CD1c-positive myeloid dendritic cell (primary cell): ENCODE data around the gene IL1R1.

Source experiments
- DNase-seq: peaks from one replicate; pipeline ENCODE4 v3.0.0-alpha.2; 2016; ENCODE audit errors: extremely low spot score

Gene IL1R1

GRCh38 chr2:102200539-102200938 lies 58.0 kb downstream of the IL1R1 start:
- DNase-seq, result no peak

DNA sequence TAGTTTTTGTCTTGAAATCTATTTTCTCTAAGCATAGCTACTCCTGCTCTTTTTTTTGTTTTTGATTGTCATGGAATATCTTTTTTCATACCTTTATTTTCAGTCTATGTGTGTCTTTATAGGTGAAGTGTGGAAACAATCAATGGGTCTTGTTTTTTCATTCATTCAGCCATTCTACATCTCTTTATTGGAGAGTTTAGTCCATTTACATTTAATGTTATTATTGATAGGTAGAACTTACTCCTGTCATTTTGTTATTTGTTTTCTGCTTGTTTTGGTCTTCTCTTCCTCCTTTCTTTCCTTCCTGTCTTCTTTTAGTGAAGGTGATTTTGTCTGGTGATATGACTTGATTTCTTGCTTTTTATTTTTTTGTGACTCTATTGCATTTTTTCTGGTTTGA lies 62.1 kb downstream of the IL1R1 start:
- no peak for DNase-seq

GRCh38 chr2:102206666-102207341 lies 64.3 kb downstream of the IL1R1 start:
- DNase-seq, result no peak

DNA sequence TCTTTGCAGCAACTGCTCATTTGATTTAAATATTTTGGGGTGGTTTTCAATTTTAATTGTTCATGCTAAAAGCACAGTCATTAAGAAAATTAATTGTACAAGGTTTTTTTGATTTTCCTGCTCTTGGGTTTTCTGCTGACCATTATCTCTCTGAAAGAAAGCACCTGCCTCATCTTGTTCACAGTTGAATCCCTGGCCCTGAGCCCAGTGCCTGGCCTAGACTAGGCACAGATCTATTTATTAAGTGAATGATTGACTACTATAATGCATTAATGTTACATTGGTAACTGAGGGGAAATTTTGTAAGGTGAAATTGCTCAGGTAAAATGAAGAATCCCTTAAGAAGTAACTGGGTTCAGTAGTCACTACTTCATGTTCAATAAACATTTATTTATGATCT lies 66.2 kb downstream of the IL1R1 start:
- no peak for DNase-seq

DNA sequence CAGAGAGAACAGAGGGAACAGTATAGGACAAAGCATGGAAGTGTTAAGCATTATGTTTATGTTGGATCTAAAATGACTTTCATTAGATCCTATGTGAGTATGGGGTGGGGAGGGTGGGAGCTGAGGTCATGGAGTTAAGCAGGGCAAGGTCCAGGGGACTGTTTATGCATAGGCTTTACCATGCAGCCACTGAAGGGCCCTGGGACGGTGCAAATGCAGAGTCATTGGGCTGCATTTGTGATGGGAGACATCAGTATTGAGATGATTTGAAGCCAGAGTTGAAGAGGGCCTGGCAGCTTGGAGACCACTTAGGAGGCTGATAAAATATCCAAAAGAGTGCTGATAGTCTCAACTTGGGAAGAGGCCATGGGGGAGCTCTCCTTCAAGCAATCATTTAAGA lies 66.9 kb downstream of the IL1R1 start:
- no peak for DNase-seq

DNA sequence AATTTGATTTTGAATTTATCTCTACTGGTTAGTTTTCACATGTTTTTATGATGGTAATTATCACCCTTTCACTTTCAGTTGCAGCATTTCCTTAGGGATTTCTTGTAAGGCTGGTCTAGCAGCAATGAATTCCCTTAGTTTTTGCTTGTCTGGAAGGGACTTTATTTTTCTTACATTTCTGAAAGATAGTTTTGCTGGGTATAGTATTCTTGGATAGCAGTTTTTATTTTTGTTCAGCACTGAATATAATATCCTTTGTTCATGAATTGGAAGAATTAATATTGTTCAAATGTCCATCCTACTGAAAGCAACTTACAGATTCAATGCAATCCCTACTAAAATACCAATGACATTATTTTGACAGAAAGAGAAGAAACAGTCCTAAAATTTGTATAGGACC lies 74.5 kb downstream of the IL1R1 start:
- DNase-seq, result no peak

DNA sequence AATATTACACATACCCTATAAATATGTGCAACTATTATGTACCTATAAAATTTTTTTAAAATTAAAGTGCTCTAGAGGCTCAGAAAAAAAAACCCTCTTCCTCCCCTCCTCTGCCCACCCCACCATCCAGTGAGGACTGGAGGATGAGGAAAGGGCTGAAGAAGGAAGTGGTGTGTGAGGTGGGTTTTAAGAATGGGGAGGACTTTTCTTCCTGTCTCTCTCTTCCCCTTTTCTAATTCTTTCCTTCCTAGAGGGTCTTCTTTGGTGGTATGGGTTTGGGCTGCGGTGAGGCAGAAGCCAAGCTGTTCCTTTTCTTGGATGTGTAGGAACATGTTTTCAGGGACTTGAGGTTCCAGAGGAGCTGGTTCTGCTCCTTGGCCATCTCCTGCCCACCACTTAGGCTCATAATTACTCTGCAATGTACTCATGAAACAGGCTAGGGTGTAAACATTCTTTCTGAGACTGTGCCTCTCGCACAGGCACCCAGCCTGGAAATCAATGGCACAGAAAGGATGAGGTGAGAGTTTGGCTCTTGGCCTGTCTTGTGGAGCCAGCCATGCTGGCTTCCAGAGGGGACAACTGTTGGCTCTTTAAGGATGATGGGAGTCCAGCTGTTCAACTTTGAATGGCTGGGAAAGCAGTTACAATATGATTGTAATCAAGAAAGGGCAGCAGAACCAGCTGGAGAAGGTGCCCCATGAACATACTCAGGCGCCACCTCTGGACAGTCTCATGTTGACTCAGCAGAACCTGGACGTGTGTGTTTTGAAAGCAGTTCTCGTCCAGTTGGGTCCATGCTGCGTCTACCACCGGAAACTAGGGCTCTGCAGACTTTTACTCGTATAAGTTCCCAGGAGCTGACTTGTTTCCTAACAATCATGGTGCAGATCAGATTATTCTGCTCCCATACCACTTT lies 82.5 kb downstream of the IL1R1 start:
- peak; percentile 31 for DNase-seq

DNA sequence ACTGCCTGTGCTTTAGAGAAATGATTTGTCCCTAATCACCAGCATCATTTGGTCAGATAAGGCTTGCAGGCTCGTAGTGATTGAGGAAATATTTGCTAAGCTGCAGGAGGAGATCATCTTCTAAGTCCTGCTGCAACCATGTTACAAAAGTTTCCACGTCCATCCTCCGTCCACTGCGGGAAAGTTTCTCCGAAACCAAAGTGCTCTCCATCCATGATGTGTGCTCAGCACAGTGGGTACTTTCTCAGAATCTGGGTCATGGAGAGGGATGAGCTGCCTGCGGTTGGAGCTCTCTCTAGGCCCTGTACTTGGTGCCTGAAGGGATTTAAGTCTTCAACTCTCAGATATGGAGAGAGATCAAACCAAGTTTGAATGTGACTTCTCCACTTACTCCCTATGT lies 83.6 kb downstream of the IL1R1 start:
- no peak for DNase-seq

DNA sequence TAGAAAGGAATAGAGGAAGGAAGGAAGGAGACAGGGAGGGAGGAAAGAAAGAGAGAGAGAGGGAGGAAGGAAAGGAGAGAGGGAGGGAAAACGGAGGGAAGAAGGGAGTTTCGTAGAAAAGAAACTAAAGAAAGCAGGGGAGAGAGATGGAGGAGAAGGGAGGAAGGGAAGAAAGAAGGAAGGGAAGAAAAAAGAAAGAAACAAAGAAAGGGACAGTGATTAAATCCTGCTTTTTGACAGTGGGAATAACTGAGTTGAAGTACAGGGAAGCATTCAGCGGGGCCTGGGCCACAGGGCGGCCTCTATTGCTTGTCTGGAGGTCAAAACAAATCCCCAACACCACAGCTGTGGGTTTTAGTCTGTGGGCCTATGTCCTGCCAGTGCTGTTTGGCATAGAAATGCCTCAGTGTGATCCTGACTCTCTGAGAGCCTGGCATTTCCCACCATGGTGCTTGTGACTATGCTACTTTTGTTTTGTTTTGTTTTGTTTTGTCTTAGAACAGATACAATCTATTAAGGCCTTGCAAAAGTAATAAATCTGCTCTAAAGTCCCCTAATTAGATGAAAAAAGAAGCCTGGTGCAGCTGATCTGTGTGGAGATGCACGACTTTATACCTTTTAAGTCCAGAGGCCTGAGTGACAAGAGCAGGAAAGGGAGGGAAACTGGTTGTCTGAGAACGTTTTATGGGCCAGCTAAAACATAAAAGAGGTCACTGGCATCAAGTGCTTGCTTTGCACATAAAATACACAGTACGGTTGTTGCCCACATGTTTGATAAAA lies 84.3 kb downstream of the IL1R1 start:
- no peak for DNase-seq

DNA sequence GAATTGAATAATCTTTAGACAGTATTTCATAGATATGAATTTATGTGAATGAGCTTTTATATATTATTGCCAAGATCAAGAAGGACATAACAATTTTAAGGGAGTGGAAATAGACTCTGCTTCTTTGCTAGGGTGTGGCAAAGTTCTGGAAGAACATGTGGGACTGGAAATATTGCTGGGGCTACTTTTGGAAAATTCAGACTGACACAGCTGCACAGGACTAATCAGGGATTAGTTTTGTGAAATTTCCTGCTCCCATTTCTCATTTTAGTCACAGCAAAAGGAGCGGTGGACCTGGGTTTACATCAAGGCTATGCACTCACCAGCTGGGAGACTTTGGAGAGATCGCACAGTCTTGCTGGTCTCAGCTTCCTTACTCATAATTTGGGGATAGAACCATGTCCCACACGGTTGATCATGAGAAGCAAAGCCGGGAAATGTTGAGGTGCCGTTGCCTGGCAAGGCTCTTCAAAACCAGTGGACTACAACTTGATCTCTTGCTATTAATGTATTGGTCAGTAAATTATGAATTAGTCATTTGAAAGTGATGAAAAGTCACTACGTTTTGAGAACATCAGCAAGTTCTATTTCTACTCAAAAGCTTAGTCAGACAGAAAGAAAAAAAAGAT lies 86.7 kb downstream of the IL1R1 start:
- peak; percentile 18 for DNase-seq
